RWPE1 (cell line): ENCODE measurements around the gene ASAP3.

Experiments used
- CTCF ChIA-PET: fragments of 350-600 bp; sonication (Branson Sonifier 250); formaldehyde crosslinking; extraction: SDS; loops from one replicate; lab custom pipeline; 2021; lab: Yijun Ruan, JAX
- POLR2A ChIA-PET: fragments of 400-600 bp; formaldehyde crosslinking; extraction: SDS; loops from one replicate; lab custom pipeline; 2020; ENCODE audit warnings: antibody characterized with exemption; ENCODE audit not compliant: low non-redundant PET; lab: Yijun Ruan, JAX
- DNase-seq: peaks from one replicate; pipeline ENCODE4 v3.0.0; 2012; ENCODE audit warnings: low spot score
- H3K27ac ChIP-seq: fragments of 450-650 bp; 2 replicates; pipeline ENCODE4 v1.5.1; 2017
- TF ChIP-seq, protein P1 (sequence below): fragments of 450-650 bp; conservative IDR thresholded peaks from 2 replicates; pipeline ENCODE4 v1.5.1; 2017; ENCODE audit warnings: low read depth, mild to moderate bottlenecking

The ASAP3 gene

GRCh38 chr1:23437355-23437664 is 46.7 kb downstream of the ASAP3 start:
- CTCF ChIA-PET: no interaction called here
- TF ChIP-seq, protein P1, sequence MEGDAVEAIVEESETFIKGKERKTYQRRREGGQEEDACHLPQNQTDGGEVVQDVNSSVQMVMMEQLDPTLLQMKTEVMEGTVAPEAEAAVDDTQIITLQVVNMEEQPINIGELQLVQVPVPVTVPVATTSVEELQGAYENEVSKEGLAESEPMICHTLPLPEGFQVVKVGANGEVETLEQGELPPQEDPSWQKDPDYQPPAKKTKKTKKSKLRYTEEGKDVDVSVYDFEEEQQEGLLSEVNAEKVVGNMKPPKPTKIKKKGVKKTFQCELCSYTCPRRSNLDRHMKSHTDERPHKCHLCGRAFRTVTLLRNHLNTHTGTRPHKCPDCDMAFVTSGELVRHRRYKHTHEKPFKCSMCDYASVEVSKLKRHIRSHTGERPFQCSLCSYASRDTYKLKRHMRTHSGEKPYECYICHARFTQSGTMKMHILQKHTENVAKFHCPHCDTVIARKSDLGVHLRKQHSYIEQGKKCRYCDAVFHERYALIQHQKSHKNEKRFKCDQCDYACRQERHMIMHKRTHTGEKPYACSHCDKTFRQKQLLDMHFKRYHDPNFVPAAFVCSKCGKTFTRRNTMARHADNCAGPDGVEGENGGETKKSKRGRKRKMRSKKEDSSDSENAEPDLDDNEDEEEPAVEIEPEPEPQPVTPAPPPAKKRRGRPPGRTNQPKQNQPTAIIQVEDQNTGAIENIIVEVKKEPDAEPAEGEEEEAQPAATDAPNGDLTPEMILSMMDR: no peak
- DNase-seq: no peak
- POLR2A ChIA-PET: no interaction called here
- H3K27ac ChIP-seq: peak overlapping the region; percentile 16; the same call in 1 of the 2 replicates

- ChIA-PET POLR2A (no interaction called here), CTCF (no interaction called here)
- TF ChIP-seq, protein P1: no peak
Measured at GRCh38 chr1:23436520-23437354, 47.2 kb downstream of the ASAP3 start.

GRCh38 chr1:23434260-23434775 is 49.7 kb downstream of the ASAP3 start:
- TF ChIP-seq, protein P1: no peak
- H3K27ac ChIP-seq: no peak overlapping the region
- ChIA-PET CTCF (no interaction called here), POLR2A (no interaction called here)
- no peak for DNase-seq

More at GRCh38 chr1:23436520-23437354, 47.2 kb downstream of the ASAP3 start:
- DNase-seq: no peak
- peak overlapping the region; percentile 41 for H3K27ac ChIP-seq

DNA sequence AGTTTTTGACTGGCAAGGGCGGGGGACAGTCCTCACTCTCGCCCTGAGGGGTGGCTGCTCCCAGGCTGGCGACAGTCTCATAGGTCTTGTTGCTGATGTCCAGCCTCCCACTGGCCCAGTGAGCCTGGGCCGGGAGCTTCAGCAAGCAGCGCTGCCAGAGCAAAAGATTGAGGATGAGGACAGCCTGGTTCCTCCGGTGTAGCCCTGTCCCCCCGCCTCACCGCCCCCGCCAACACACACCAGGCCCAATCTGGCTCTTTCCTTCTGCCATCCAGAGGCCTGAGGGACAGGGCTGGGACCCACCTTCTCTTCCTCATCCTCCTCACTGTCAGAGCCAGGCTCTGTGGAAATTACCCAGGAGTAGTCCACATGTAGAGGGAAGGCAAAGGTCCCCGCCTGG is 50.9 kb downstream of the ASAP3 start:
- CTCF ChIA-PET: no interaction called here
- TF ChIP-seq, protein P1: no peak
- POLR2A ChIA-PET: no interaction called here
- no peak overlapping the region for H3K27ac ChIP-seq
- DNase-seq: no peak

- no peak for DNase-seq
- ChIA-PET CTCF (no interaction called here), POLR2A (no interaction called here)
- H3K27ac ChIP-seq: no peak overlapping the region
- TF ChIP-seq, protein P1: no peak
Measured at GRCh38 chr1:23431431-23431830, 52.5 kb downstream of the ASAP3 start.

DNA sequence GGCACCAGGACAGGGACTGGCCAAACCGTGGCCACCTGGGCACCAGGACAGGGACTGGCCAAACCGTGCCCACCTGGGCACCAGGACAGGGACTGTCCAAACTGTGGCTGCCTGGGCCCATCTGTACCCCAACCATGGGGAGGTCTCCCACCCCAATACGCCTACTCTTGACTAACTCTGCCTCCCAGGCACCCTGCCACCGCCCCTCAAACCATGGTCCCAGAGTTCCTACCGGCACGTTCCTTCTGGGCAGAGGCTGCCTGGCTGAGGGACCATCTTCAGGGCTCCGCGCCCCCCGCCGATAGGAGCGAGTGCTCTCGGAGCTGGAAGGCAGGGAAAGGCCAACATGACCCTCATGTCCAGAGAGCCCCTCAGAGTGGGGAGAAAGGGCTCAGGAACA is 53.2 kb downstream of the ASAP3 start:
- H3K27ac ChIP-seq: no peak overlapping the region
- POLR2A ChIA-PET: no interaction called here
- TF ChIP-seq, protein P1: no peak
- DNase-seq: no peak
- CTCF ChIA-PET: no interaction called here
